ENCODE results near the gene FAM222A. TPM values are rescaled to one million over a fixed set of nuclear protein-coding genes. Genes with fewer than 3 reads are reported as not detected.

Gene FAM222A
- total RNA-seq, 4 donors from 2014 or later: 0.34 to 3.5 (median 1.7) TPM; not detected in 1

DNA sequence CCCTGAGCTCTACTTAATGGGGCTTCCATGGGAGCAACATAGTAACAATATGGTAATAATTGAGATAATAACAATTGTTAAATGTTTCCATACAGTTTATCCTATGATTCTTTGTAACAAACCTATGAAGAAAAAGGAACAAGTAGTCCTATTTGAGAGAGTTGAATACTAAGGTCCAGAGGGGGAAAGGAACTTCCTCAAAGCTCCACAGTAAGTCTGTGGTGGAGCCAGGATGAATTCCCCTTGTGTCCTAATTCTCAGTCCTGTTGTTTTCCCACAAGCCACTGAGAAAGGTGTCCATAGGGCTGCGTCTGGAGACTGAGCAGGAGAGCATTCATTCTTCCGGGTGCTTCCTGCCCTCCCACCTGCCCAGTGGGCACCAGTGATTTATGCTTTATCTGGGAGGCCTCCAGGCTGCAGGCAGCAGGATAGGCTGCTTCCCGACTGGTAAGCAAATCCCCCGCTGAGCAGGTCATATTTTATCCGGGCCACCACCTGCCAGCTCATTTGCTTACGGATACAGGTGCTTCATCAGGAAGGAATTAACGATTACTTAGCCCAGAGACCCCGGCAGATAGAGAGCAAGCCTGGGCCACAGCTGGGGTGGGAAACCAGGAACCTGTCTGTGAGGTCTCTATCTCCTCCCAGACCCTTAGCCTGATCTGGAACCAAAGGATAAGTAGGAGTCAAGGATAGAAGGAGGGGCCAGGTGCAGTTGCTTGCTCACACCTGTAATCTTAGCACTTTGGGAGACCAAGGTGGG is 33.9 kb upstream of the FAM222A start:
- H3K36me3 ChIP-seq: no peaks in the 10 kb centered on the region
- H3K27ac ChIP-seq: no peak overlapping the region
- no peaks in the 10 kb centered on the region for H3K9me3 ChIP-seq
- H3K4me1 ChIP-seq: no peaks in the 10 kb centered on the region
- H3K4me3 ChIP-seq: no peak overlapping the region
- intact Hi-C loops (cut with DNase I; ENCODE audit: low total_unique reads): no loop called here
- DNase-seq: no peak
- TF ChIP-seq POLR2A (IDR thresholded peaks at IDR 0.05): no peak
- TF ChIP-seq, protein P1, sequence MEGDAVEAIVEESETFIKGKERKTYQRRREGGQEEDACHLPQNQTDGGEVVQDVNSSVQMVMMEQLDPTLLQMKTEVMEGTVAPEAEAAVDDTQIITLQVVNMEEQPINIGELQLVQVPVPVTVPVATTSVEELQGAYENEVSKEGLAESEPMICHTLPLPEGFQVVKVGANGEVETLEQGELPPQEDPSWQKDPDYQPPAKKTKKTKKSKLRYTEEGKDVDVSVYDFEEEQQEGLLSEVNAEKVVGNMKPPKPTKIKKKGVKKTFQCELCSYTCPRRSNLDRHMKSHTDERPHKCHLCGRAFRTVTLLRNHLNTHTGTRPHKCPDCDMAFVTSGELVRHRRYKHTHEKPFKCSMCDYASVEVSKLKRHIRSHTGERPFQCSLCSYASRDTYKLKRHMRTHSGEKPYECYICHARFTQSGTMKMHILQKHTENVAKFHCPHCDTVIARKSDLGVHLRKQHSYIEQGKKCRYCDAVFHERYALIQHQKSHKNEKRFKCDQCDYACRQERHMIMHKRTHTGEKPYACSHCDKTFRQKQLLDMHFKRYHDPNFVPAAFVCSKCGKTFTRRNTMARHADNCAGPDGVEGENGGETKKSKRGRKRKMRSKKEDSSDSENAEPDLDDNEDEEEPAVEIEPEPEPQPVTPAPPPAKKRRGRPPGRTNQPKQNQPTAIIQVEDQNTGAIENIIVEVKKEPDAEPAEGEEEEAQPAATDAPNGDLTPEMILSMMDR (IDR thresholded peaks at IDR 0.05): no peak
- H3K27me3 ChIP-seq: no peaks in the 10 kb centered on the region

DNA sequence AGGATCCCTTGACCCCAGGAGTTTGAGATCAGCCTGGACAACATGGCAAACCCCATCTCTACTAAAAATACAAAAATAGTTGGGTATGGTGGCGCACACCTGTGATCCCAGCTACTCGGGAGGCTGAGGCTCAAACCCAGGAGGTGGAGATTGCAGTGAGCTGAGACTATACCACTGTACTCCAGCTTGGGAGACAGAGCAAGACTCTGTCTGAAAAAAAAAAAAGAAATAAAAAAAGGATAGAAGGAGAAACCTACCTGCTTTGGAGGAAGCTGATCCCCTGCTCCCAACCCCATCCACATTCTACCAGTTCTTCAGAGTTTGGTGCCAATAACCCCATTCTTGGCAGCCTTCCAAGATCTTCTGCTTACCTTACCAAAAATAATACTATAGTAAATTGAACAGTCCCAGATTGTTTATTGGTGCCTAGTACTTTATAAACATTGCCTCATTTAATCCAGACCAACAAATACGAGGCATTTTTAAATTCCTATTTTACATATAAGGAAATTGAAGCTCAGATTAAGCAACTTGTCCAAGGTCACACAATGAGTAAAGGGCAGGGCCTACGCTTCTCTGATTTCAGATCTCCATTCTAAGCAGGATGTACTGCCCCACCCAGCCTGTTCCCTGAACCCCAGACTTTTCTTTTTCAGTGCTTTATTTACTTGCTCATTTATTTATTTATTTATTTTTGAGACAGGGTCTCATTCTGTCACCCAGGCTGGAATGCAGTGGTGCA is 33.2 kb upstream of the FAM222A start:
- Histone ChIP-seq H3K27ac (no peak overlapping the region), H3K4me3 (no peak overlapping the region), H3K36me3 (no peaks in the 10 kb centered on the region), H3K27me3 (no peaks in the 10 kb centered on the region), H3K4me1 (no peaks in the 10 kb centered on the region), H3K9me3 (no peaks in the 10 kb centered on the region)
- intact Hi-C loops (cut with DNase I; ENCODE audit: low total_unique reads): no loop called here
- no peak for DNase-seq
- TF ChIP-seq, protein P1 (IDR thresholded peaks at IDR 0.05): no peak
- no peak for TF ChIP-seq POLR2A (IDR thresholded peaks at IDR 0.05)

DNA sequence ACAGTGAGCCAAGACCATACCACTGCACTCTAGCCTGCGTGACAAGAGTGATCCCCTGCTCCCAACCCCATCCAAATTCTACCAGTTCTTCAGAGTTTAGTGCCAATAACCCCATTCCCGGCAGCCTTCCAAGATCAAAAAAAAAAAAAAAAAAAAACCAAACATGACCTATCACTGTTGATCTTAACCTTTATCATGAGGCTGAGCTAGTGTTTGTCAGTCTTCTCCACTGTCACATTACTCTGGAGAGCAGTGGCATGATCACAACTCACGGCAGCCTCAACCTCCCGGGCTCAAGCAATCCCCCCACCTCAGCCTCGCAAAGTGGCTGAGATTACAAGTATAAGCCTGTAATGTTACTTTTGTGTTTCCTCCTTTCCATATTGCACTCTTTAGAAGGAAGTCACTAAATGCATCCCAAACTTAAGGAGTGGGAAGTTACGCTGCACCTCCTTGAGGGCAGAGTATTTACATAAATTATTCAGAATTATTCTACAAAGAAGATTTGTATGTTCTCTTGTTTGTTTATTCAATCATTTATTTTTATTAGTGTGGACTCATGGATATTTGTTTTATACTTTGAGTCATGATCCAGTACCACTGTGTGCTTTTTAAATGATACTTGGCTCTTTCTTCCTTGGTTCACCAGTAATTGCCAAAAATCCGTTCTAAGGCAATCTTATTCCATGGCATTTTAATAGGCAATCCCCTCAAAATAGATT is 31.5 kb upstream of the FAM222A start:
- no peak for DNase-seq
- Histone ChIP-seq H3K4me1 (no peaks in the 10 kb centered on the region), H3K4me3 (no peak overlapping the region), H3K9me3 (no peaks in the 10 kb centered on the region), H3K27ac (no peak overlapping the region), H3K36me3 (no peaks in the 10 kb centered on the region), H3K27me3 (no peaks in the 10 kb centered on the region)
- intact Hi-C loops (cut with DNase I; ENCODE audit: low total_unique reads): no loop called here
- TF ChIP-seq, protein P1 (IDR thresholded peaks at IDR 0.05): no peak
- TF ChIP-seq POLR2A (IDR thresholded peaks at IDR 0.05): no peak

DNA sequence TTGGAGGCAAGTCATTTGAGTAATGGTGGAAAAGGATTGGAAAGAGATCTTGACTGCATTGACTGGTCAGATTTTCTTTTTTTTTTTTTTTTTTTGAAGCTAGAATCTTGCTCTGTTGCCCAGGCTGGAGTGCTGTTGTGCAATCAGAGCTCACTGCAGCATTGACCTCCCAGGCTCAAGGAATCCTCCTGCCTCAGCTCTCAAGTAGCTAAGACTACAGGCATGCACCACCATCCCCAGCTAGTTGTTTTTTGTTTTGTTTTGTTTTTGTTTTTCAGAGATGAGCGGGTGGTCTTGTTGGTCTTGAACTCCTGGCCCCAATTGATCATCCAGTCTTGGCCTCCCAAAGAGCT is 30.9 kb upstream of the FAM222A start:
- Histone ChIP-seq H3K27ac (no peak overlapping the region), H3K4me1 (no peaks in the 10 kb centered on the region), H3K4me3 (no peak overlapping the region), H3K36me3 (no peaks in the 10 kb centered on the region), H3K27me3 (no peaks in the 10 kb centered on the region), H3K9me3 (no peaks in the 10 kb centered on the region)
- TF ChIP-seq, protein P1 (IDR thresholded peaks at IDR 0.05): no peak
- TF ChIP-seq POLR2A (IDR thresholded peaks at IDR 0.05): no peak
- intact Hi-C loops (cut with DNase I; ENCODE audit: low total_unique reads): no loop called here
- no peak for DNase-seq

DNA sequence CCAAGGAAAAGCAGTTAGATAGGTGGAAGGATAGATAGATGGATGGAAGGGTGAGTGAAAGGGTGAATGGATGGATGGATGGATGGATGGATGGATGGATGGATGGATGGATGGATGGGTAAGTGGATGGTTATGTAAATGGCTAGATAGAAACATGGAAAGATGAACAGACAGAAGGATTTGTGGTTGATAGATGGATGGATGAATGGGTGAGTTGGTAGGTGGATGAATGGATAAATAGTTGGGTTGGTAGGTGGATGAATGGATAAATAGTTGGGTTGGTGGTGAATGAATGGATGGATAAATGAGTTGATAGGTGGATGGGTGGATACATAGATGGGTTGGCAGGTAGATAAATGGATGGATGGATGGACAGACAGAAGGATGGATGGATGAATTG is 30.3 kb upstream of the FAM222A start:
- no peak overlapping the region for H3K4me3 ChIP-seq
- no peaks in the 10 kb centered on the region for H3K36me3 ChIP-seq
- TF ChIP-seq, protein P1 (IDR thresholded peaks at IDR 0.05): no peak
- no peak for TF ChIP-seq POLR2A (IDR thresholded peaks at IDR 0.05)
- no peaks in the 10 kb centered on the region for H3K4me1 ChIP-seq
- no peaks in the 10 kb centered on the region for H3K27me3 ChIP-seq
- no peaks in the 10 kb centered on the region for H3K9me3 ChIP-seq
- no peak overlapping the region for H3K27ac ChIP-seq
- intact Hi-C loops (cut with DNase I; ENCODE audit: low total_unique reads): no loop called here
- no peak for DNase-seq

Data from uterus (tissue), 4 donors.